HCT116 (cell line): ENCODE results near the gene GRIP2.

ENCODE experiments used
- CBX3 ChIP-seq: IDR thresholded peaks from 2 replicates; pipeline ENCODE4 v1.6.1; 2012; ENCODE audit warnings: low read depth
- CEBPB ChIP-seq: IDR thresholded peaks from 2 replicates; pipeline ENCODE4 v1.6.1; 2012; ENCODE audit warnings: low read depth
- CTCF ChIP-seq, 3 experiments: fragments of 200-600 bp in 1 of 3; sonication (generic) in 1 of 3; IDR thresholded peaks in 2 of 3; conservative IDR thresholded peaks in 1 of 3; 2 replicates each; pipeline ENCODE4 v1.5.1; 2012 to 2017; ENCODE audit warnings: low read depth in 2 of 3, low read length in 2 of 3, antibody characterized with exemption in 1 of 3, borderline replicate concordance in 1 of 3, control low read depth in 1 of 3, mild to moderate bottlenecking in 1 of 3, mixed read lengths in 1 of 3, mixed run types in 1 of 3, moderate library complexity in 1 of 3; ENCODE audit not compliant: insufficient read depth in 1 of 3
- ELF1 ChIP-seq: IDR thresholded peaks from 2 replicates; pipeline ENCODE4 v1.6.1; 2012; ENCODE audit warnings: low read depth, borderline replicate concordance
- EZH2 ChIP-seq: fragments of 200-600 bp; sonication (generic); IDR thresholded peaks from 2 replicates; pipeline ENCODE4 v1.6.1; 2017; ENCODE audit warnings: antibody characterized with exemption, mixed run types
- EZH2phosphoT487 ChIP-seq: fragments of 200-600 bp; IDR thresholded peaks from 2 replicates; pipeline ENCODE4 v1.6.1; 2018; ENCODE audit warnings: antibody characterized with exemption, borderline replicate concordance
- MAX ChIP-seq: IDR thresholded peaks from 2 replicates; pipeline ENCODE4 v1.6.1; 2012
- POLR2A ChIP-seq: IDR thresholded peaks from 2 replicates; pipeline ENCODE4 v1.7.0; 2011; ENCODE audit warnings: borderline replicate concordance; ENCODE audit not compliant: insufficient read depth, insufficient read length; ENCODE audit errors: extremely low read depth
- POLR2AphosphoS5 ChIP-seq: IDR thresholded peaks from 2 replicates; pipeline ENCODE4 v1.6.1; 2011; ENCODE audit warnings: mild to moderate bottlenecking, low read depth, low read length, moderate library complexity
- RAD21 ChIP-seq: IDR thresholded peaks from 2 replicates; pipeline ENCODE4 v1.6.1; 2012; ENCODE audit warnings: low read depth, mild to moderate bottlenecking
- SIN3A ChIP-seq: IDR thresholded peaks from 2 replicates; pipeline ENCODE4 v1.6.1; 2012; ENCODE audit warnings: low read depth
- YY1 ChIP-seq: IDR thresholded peaks from 2 replicates; pipeline ENCODE4 v1.6.1; 2011; ENCODE audit warnings: low read length, low read depth, moderate library complexity, mild to moderate bottlenecking; ENCODE audit not compliant: insufficient replicate concordance; ENCODE audit errors: extremely low read depth
- ZBTB33 ChIP-seq: IDR thresholded peaks from 2 replicates; pipeline ENCODE4 v1.6.1; 2011; ENCODE audit warnings: mild to moderate bottlenecking, low read length, moderate library complexity; ENCODE audit not compliant: insufficient replicate concordance; ENCODE audit errors: extremely low read depth

- TF ChIP-seq CTCF (IDR thresholded peaks at IDR 0.05 in 2 of 3, conservative IDR thresholded peaks at IDR 0.05 in 1 of 3; ENCODE audit: borderline replicate concordance in 1 of 3, insufficient read depth in 1 of 3, low read depth in 2 of 3, low read length in 2 of 3), result no peak
- no peak for TF ChIP-seq ELF1
- no peak for TF ChIP-seq EZH2
- TF ChIP-seq RAD21, result no peak
- no peak for TF ChIP-seq YY1
- TF ChIP-seq MAX, result no peak
- no peak for TF ChIP-seq SIN3A
- no peak for TF ChIP-seq POLR2AphosphoS5
- TF ChIP-seq POLR2A, result no peak
- no peak for TF ChIP-seq CEBPB
- TF ChIP-seq ZBTB33, result no peak
- TF ChIP-seq EZH2phosphoT487, result no peak
- TF ChIP-seq CBX3, result no peak
Observed at GRCh38 chr3:14524920-14525660, 15.1 kb downstream of the GRIP2 start.
